Cerebellar cortex (tissue), 1 donor: Measurements from ENCODE around the gene RPH3AL.

Experiments used
- DNase-seq: peaks from one replicate; pipeline ENCODE4 v3.0.0-alpha.2; 2015; ENCODE audit warnings: low spot score

The RPH3AL gene

GRCh38 chr17:352421-353212 lies at the start of gene RPH3AL:
Gene RPH3AL (minus strand): TSS chr17:352807. CDS start chr17:327543, 25,264 bp downstream.
- no peak for DNase-seq

GRCh38 chr17:400257-400656 lies 47.6 kb upstream of the RPH3AL start:
- DNase-seq = no peak

- DNase-seq = no peak
Observed at GRCh38 chr17:396788-397187, 44.2 kb upstream of the RPH3AL start.

GRCh38 chr17:395974-396373 lies 43.4 kb upstream of the RPH3AL start:
- no peak for DNase-seq

- no peak for DNase-seq
Observed at GRCh38 chr17:395179-395578, 42.6 kb upstream of the RPH3AL start.

GRCh38 chr17:394718-395095 lies 42.1 kb upstream of the RPH3AL start:
- DNase-seq = no peak

- DNase-seq = no peak
Observed at GRCh38 chr17:393806-394717, 41.5 kb upstream of the RPH3AL start.

- DNase-seq = no peak
Observed at GRCh38 chr17:391850-392249, 39.2 kb upstream of the RPH3AL start.

- no peak for DNase-seq
Observed at GRCh38 chr17:390025-390424, 37.4 kb upstream of the RPH3AL start.

GRCh38 chr17:388087-388486 lies 35.5 kb upstream of the RPH3AL start:
- no peak for DNase-seq

GRCh38 chr17:386141-386876 lies 33.7 kb upstream of the RPH3AL start:
- peak; percentile 54 for DNase-seq

- no peak for DNase-seq
Observed at GRCh38 chr17:385836-386140, 33.2 kb upstream of the RPH3AL start.

GRCh38 chr17:385178-385835 lies 32.7 kb upstream of the RPH3AL start:
- peak; percentile 24 for DNase-seq

- DNase-seq = no peak
Observed at GRCh38 chr17:384622-385177, 32.1 kb upstream of the RPH3AL start.

GRCh38 chr17:383771-384621 lies 31.4 kb upstream of the RPH3AL start:
- peak; percentile 42 for DNase-seq

GRCh38 chr17:382644-383533 lies 30.3 kb upstream of the RPH3AL start:
- peak; percentile 93 for DNase-seq

GRCh38 chr17:381941-382643 lies 29.5 kb upstream of the RPH3AL start:
- no peak for DNase-seq

- peak; percentile 28 for DNase-seq
Observed at GRCh38 chr17:381516-381915, 28.9 kb upstream of the RPH3AL start.
